IMR-90 (cell line): ENCODE measurements around the gene GPC6. TPM values are rescaled to one million over a fixed set of nuclear protein-coding genes. Genes with fewer than 3 reads are reported as not detected.

ENCODE experiments used
- ATAC-seq: fragments of 200-7000 bp; cut with Tn5 transposase; 2 replicates; pipeline ENCODE4 v1.9.1; 2020; ENCODE audit warnings: low read depth, mild to moderate bottlenecking, moderate library complexity
- BruUV-seq: library from RNA; stranded (reverse); fragments of 400-500 nt; replicated peaks from 2 replicates; lab custom pipeline; 2021; lab: Mats Ljungman, UMichigan
- CTCF ChIA-PET: fragments of 300-600 bp; formaldehyde crosslinking; extraction: SDS; loops from one replicate; lab custom pipeline; 2021; ENCODE audit warnings: antibody characterized with exemption; lab: Yijun Ruan, JAX
- POLR2A ChIA-PET: fragments of 300-600 bp; sonication (Branson Sonifier 250); formaldehyde crosslinking; loops from one replicate; lab custom pipeline; 2022; ENCODE audit warnings: antibody characterized with exemption; ENCODE audit not compliant: unreplicated experiment; lab: Charles Lee
- DNase-seq: peaks from one replicate; pipeline ENCODE4 v3.0.0; 2013
- H2AFZ ChIP-seq: replicated peaks from 2 replicates; pipeline ENCODE3; 2013; ENCODE audit warnings: low read length, mild to moderate bottlenecking; ENCODE audit not compliant: poor library complexity
- H2AK5ac ChIP-seq: 2 replicates; pipeline ENCODE4 v1.6.1; 2013; ENCODE audit warnings: low read depth, low read length, inconsistent platforms
- H2AK9ac ChIP-seq: replicated peaks from 2 replicates; pipeline ENCODE3; 2013; ENCODE audit warnings: mild to moderate bottlenecking, low read depth, low read length, moderate library complexity; ENCODE audit not compliant: poor library complexity
- H2BK120ac ChIP-seq: 2 replicates; pipeline ENCODE4 v1.6.1; 2013; ENCODE audit warnings: low read depth, low read length, inconsistent platforms
- H2BK15ac ChIP-seq: 3 replicates; pipeline ENCODE4 v1.6.1; 2013; ENCODE audit warnings: low read depth, low read length, inconsistent platforms
- H2BK20ac ChIP-seq: 2 replicates; pipeline ENCODE4 v1.6.1; 2013; ENCODE audit warnings: low read depth, mild to moderate bottlenecking, inconsistent platforms, low read length, moderate library complexity
- H2BK5ac ChIP-seq: 2 replicates; pipeline ENCODE4 v1.6.1; 2013; ENCODE audit warnings: mild to moderate bottlenecking, low read depth, low read length, inconsistent platforms; ENCODE audit not compliant: poor library complexity, severe bottlenecking
- H3K14ac ChIP-seq: replicated peaks from 2 replicates; pipeline ENCODE4 v1.6.1; 2013; ENCODE audit warnings: low read depth, low read length, inconsistent platforms
- H3K18ac ChIP-seq: 2 replicates; pipeline ENCODE4 v1.6.1; 2013; ENCODE audit warnings: low read depth, low read length, control low read depth
- H3K23ac ChIP-seq: 2 replicates; pipeline ENCODE4 v1.6.1; 2013; ENCODE audit warnings: low read depth, low read length, inconsistent platforms
- H3K27ac ChIP-seq: 2 replicates; pipeline ENCODE4 v1.5.1; 2013; ENCODE audit warnings: mild to moderate bottlenecking, control low read depth, low read length; ENCODE audit not compliant: insufficient read depth
- H3K27me3 ChIP-seq: 2 replicates; pipeline ENCODE4 v1.6.1; 2013; ENCODE audit warnings: low read length; ENCODE audit not compliant: control insufficient read depth, insufficient read depth
- H3K36me3 ChIP-seq: 2 replicates; pipeline ENCODE4 v1.6.1; 2013; ENCODE audit warnings: low read length, mixed read lengths; ENCODE audit not compliant: control insufficient read depth, insufficient read depth
- H3K4ac ChIP-seq: 2 replicates; pipeline ENCODE4 v1.6.1; 2013; ENCODE audit warnings: low read depth, low read length, inconsistent platforms
- H3K4me1 ChIP-seq: 2 replicates; pipeline ENCODE4 v1.6.1; 2013; ENCODE audit warnings: low read length, mixed read lengths; ENCODE audit not compliant: control insufficient read depth, insufficient read depth
- H3K4me2 ChIP-seq: 2 replicates; pipeline ENCODE4 v1.6.1; 2013; ENCODE audit warnings: low read depth, mild to moderate bottlenecking, control low read depth, low read length, moderate library complexity
- H3K4me3 ChIP-seq: 2 replicates; pipeline ENCODE4 v1.5.1; 2013; ENCODE audit warnings: low read depth, mild to moderate bottlenecking, control low read depth, low read length, moderate library complexity; ENCODE audit not compliant: insufficient read depth
- H3K56ac ChIP-seq: 2 replicates; pipeline ENCODE4 v1.6.1; 2013; ENCODE audit warnings: low read length, inconsistent platforms; ENCODE audit not compliant: insufficient read depth; ENCODE audit errors: extremely low read depth
- H3K79me1 ChIP-seq, 2 experiments: 2 replicates each; pipeline ENCODE4 v1.6.1; 2013; ENCODE audit warnings: low read length in 2 of 2, inconsistent platforms in 1 of 2, low read depth in 1 of 2
- H3K9ac ChIP-seq: 2 replicates; pipeline ENCODE4 v1.6.1; 2013; ENCODE audit warnings: low read depth, low read length, control low read depth
- H3K9me1 ChIP-seq: 2 replicates; pipeline ENCODE4 v1.6.1; 2013; ENCODE audit warnings: low read length, inconsistent platforms; ENCODE audit not compliant: insufficient read depth
- H3K9me3 ChIP-seq: 2 replicates; pipeline ENCODE4 v1.6.1; 2013; ENCODE audit warnings: low read length; ENCODE audit not compliant: control insufficient read depth, insufficient read depth
- H4K20me1 ChIP-seq: 2 replicates; pipeline ENCODE4 v1.6.1; 2013; ENCODE audit warnings: low read length, inconsistent platforms; ENCODE audit not compliant: insufficient read depth
- H4K5ac ChIP-seq: 2 replicates; pipeline ENCODE4 v1.6.1; 2013; ENCODE audit warnings: mild to moderate bottlenecking, low read depth, low read length, control low read depth
- H4K8ac ChIP-seq, 2 experiments: 2 replicates each; pipeline ENCODE4 v1.6.1; 2013; ENCODE audit warnings: low read depth in 2 of 2, low read length in 2 of 2, control low read depth in 1 of 2, inconsistent platforms in 1 of 2
- H4K91ac ChIP-seq: 2 replicates; pipeline ENCODE4 v1.6.1; 2013; ENCODE audit warnings: low read depth, low read length, inconsistent platforms; ENCODE audit not compliant: insufficient read depth
- BHLHE40 ChIP-seq: fragments of 150-350 bp; IDR thresholded peaks from 2 replicates; pipeline ENCODE4 v1.6.1; 2016; ENCODE audit warnings: mild to moderate bottlenecking, low read depth, low read length
- CEBPB ChIP-seq: IDR thresholded peaks from 2 replicates; pipeline ENCODE4 v1.6.1; 2012; ENCODE audit warnings: low read depth, low read length, improper control_type of control experiment
- WGBS, 2 experiments: methylation state at CpG; one replicate each; pipeline versions ENCODE4 v1.1.5 to v1.1.7; 2013; ENCODE audit warnings: missing lambda C conversion rate in 2 of 2; ENCODE audit not compliant: insufficient read length in 1 of 2; ENCODE audit errors: extremely low coverage in 2 of 2; 5-methylcytosine and 5-hydroxymethylcytosine counted together
- dilution Hi-C: fragments of 300-500 bp; cut with HindIII; formaldehyde crosslinking; loops from one replicate; pipeline ENCODE4 v1.14.3; 2018; ENCODE audit warnings: low sequenced_read_pairs; ENCODE audit not compliant: unreplicated experiment
- in situ Hi-C: fragments of 300-500 bp; cut with MboI; formaldehyde crosslinking; loops from 3 replicates; pipeline ENCODE4 v1.14.3; 2019; ENCODE audit warnings: low sequenced_read_pairs, inconsistent platforms, mixed read lengths
- intact Hi-C: fragments of 100-400 bp; cut with micrococcal nuclease; formaldehyde crosslinking; loops from 2 replicates; pipeline ENCODE4 v1.10.0; 2022
- polyA plus RNA-seq, 3 experiments: library from polyadenylated mRNA; depleted of rRNA; stranded (reverse); fragments of >200 nt; gene quantifications; 2 replicates each; pipeline ENCODE4 v1.2.3, GENCODE V29; 2012; ENCODE audit warnings: low replicate concordance in 1 of 3
- total RNA-seq: library from RNA; depleted of rRNA; stranded (reverse); fragments of >200 nt; gene quantifications from 2 replicates; pipeline ENCODE4 v1.2.3, GENCODE V29; 2012
- TF ChIP-seq, protein P1 (sequence below): fragments of 150-350 bp; IDR thresholded peaks from 2 replicates; pipeline ENCODE4 v1.6.1; 2017; ENCODE audit warnings: mild to moderate bottlenecking, antibody characterized with exemption, low read length, low read depth

Gene GPC6
- total and polyA plus RNA-seq, 2 of the 4 experiments (the other 2 are of a cell fraction): 14.9 to 39.4 TPM

DNA sequence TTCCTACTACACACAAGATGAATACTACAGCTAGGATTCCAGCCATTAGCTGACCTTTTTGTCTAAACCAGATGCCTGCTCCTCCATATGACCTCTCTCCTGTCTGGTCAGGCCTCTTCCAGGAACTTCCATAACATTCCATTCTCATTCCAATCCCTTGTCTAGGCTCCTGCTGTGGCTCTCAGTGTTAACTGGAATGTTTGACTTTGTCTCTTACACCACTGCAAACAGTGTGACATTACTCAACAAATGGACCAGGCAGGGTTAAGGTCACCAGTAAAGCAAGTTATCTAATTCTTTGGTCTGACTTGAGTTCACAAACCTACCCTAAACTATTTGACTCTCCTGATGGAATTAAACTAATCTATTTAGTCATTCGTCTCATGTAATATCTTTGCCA is 2.1 kb upstream of the GPC6 start:
- intact Hi-C loops: loop anchor here (10.0 kb wide), 4 partner anchors 260 to 970 kb away; no protein-coding TSS in a partner anchor
- Histone ChIP-seq H2BK15ac (no peak overlapping the region), H3K9me1 (no peaks in the 10 kb centered on the region; the same call in 1 of the 2 replicates), H3K27me3 (no peaks in the 10 kb centered on the region), H3K14ac (no peak overlapping the region), H3K4me3 (no peak overlapping the region), H3K4me2 (peak overlapping the region; percentile 17; the same call in 1 of the 2 replicates), H3K18ac (no peak overlapping the region), H2BK5ac (no peak overlapping the region), H2BK20ac (no peak overlapping the region), H2AK9ac (no peak overlapping the region), H2BK120ac (no peak overlapping the region), H4K91ac (no peak overlapping the region), H3K4me1 (0 out of 2 replicates have a peak, but pooled peaks cover 2% of the 10 kb centered on the region), H3K79me1 (peaks cover 0 to 3% of the 10 kb centered on the region in 2 experiments; a peak in 1 of 4 replicates), H4K5ac (no peak overlapping the region), H2AK5ac (peak overlapping the region; percentile 27; the same call in 1 of the 2 replicates), H3K23ac (no peak overlapping the region), H3K36me3 (no peaks in the 10 kb centered on the region), H3K9me3 (no peaks in the 10 kb centered on the region), H4K8ac (no peak overlapping the region), H3K9ac (no peak overlapping the region), H4K20me1 (no peaks in the 10 kb centered on the region), H3K27ac (no peak overlapping the region), H3K56ac (no peak overlapping the region), H3K4ac (no peak overlapping the region), H2AFZ (no peak overlapping the region)
- POLR2A ChIA-PET: no interaction called here
- TF ChIP-seq CEBPB: 0 out of 2 replicates have a peak, but pooled peaks have one; percentile 9
- TF ChIP-seq, protein P1, sequence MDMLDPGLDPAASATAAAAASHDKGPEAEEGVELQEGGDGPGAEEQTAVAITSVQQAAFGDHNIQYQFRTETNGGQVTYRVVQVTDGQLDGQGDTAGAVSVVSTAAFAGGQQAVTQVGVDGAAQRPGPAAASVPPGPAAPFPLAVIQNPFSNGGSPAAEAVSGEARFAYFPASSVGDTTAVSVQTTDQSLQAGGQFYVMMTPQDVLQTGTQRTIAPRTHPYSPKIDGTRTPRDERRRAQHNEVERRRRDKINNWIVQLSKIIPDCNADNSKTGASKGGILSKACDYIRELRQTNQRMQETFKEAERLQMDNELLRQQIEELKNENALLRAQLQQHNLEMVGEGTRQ: no peak
- TF ChIP-seq BHLHE40: peak; percentile 14; the same call in 1 of the 2 replicates
- CTCF ChIA-PET: interaction anchor here (0.7 kb wide), 1 partner anchor 13 kb away, joined by 3 read pairs; no protein-coding TSS in a partner anchor
- ATAC-seq (no peak), DNase-seq (peak; percentile 39)
- in situ Hi-C loops: loop anchor here (10.0 kb wide), 1 partner anchor 510 kb away; no protein-coding TSS in a partner anchor
- dilution Hi-C loops: no loop called here
- no CpG with 5 or more reads among the region's 1 CpG for WGBS, 2 experiments
- BruUV-seq: no TSS peak
